ENCODE results near the gene CETN3. TPM values are rescaled to one million over a fixed set of nuclear protein-coding genes. Genes with fewer than 3 reads are reported as not detected.

Gene CETN3
- total RNA-seq, 1 experiment from 2014 or later: 42.8 TPM

DNA sequence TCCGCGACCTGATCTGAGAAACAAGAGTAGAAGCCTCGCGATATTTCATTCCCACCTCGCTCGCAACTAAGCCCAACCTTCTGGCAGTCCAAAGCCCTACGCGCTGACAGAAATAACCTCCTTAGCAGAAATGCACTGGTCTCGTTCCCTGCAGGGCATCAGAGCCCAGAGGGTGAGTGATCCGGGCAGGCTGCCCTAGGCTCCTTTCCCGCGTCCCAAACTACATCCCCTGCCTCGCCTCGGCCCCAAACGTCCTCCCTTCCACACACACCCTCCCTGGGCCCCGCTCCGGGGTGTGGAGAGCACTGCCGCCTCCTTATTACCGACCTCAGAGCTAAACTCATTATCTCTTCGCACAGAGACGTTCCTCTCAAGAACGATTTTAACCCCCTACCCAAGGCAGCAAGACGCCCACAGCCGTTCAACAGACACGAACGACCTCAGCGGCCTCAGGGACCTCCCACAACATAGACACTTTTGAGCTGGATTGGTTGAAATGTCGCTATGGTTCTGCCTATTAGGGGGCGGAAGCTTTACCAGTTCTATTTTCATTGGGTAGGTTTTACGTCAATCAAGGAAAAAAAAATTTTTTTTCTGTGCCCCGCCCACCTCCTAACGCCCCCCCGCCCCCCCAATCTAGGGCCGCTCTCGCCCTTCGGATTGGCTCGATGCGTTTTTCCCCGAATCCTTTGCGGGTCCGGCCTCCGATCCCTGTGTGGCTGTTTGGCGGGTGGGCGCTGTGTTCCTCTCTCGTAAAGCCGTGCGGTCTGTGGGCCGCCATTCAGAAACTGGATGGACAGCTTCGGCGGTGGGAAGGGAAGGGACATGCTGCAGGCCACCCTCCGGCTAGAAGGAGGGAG, at the start of gene CETN3 (continued):
- no peak for TF ChIP-seq EZH2phosphoT487 (IDR thresholded peaks at IDR 0.05; ENCODE audit: borderline replicate concordance)
- no peak for TF ChIP-seq EZH2 (IDR thresholded peaks at IDR 0.05)
- TF ChIP-seq, protein P1, sequence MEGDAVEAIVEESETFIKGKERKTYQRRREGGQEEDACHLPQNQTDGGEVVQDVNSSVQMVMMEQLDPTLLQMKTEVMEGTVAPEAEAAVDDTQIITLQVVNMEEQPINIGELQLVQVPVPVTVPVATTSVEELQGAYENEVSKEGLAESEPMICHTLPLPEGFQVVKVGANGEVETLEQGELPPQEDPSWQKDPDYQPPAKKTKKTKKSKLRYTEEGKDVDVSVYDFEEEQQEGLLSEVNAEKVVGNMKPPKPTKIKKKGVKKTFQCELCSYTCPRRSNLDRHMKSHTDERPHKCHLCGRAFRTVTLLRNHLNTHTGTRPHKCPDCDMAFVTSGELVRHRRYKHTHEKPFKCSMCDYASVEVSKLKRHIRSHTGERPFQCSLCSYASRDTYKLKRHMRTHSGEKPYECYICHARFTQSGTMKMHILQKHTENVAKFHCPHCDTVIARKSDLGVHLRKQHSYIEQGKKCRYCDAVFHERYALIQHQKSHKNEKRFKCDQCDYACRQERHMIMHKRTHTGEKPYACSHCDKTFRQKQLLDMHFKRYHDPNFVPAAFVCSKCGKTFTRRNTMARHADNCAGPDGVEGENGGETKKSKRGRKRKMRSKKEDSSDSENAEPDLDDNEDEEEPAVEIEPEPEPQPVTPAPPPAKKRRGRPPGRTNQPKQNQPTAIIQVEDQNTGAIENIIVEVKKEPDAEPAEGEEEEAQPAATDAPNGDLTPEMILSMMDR (IDR thresholded peaks at IDR 0.05 in 2 of 3, conservative IDR thresholded peaks at IDR 0.05 in 1 of 3; ENCODE audit: borderline replicate concordance in 1 of 3, insufficient read depth in 1 of 3, low read depth in 2 of 3, low read length in 2 of 3): no peak

DNA sequence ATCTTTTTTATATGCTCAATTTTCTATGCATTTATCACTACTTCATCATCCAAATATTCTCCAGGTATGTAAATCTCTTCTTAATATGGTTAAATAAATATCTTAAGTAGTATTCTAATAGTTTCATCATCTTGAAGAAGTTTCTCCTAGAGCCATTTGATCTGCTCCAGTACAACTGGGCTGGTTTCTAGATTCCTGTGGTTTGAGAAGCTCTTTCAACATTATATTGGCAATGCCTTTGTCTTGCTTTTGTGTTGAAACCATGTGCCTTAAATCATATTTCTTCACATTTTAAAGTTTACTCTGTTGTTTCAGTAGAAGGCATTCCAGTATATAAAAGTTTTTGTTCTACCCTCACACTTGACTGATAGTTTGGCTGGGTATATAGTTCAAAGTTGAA, 37.4 kb upstream of the CETN3 start:
- TF ChIP-seq, protein P2, sequence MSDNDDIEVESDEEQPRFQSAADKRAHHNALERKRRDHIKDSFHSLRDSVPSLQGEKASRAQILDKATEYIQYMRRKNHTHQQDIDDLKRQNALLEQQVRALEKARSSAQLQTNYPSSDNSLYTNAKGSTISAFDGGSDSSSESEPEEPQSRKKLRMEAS (IDR thresholded peaks at IDR 0.05): no peak
- TF ChIP-seq SRF (IDR thresholded peaks at IDR 0.05; ENCODE audit: low read depth) (no peak), ELF1 (IDR thresholded peaks at IDR 0.05; ENCODE audit: borderline replicate concordance, low read depth) (no peak), SP1 (IDR thresholded peaks at IDR 0.05; ENCODE audit: low read depth) (no peak), RAD21 (IDR thresholded peaks at IDR 0.05; ENCODE audit: low read depth) (no peak), JUND (IDR thresholded peaks at IDR 0.05) (no peak), POLR2AphosphoS5 (IDR thresholded peaks at IDR 0.05; ENCODE audit: low read depth, low read length) (no peak), SIN3A (IDR thresholded peaks at IDR 0.05; ENCODE audit: low read depth) (no peak), FOSL1 (IDR thresholded peaks at IDR 0.05; ENCODE audit: low read depth) (no peak)
- TF ChIP-seq, protein P3, sequence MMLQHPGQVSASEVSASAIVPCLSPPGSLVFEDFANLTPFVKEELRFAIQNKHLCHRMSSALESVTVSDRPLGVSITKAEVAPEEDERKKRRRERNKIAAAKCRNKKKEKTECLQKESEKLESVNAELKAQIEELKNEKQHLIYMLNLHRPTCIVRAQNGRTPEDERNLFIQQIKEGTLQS (IDR thresholded peaks at IDR 0.05): no peak
- TF ChIP-seq, protein P4, sequence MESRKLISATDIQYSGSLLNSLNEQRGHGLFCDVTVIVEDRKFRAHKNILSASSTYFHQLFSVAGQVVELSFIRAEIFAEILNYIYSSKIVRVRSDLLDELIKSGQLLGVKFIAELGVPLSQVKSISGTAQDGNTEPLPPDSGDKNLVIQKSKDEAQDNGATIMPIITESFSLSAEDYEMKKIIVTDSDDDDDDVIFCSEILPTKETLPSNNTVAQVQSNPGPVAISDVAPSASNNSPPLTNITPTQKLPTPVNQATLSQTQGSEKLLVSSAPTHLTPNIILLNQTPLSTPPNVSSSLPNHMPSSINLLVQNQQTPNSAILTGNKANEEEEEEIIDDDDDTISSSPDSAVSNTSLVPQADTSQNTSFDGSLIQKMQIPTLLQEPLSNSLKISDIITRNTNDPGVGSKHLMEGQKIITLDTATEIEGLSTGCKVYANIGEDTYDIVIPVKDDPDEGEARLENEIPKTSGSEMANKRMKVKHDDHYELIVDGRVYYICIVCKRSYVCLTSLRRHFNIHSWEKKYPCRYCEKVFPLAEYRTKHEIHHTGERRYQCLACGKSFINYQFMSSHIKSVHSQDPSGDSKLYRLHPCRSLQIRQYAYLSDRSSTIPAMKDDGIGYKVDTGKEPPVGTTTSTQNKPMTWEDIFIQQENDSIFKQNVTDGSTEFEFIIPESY (IDR thresholded peaks at IDR 0.05; ENCODE audit: extremely low read depth, insufficient replicate concordance, low read length): no peak
- ChIA-PET CTCF (no interaction called here), RAD21 (ENCODE audit: low non-redundant PET in 1 of 2, low total read pairs in 2 of 2, uncharacterized antibody in 2 of 2, unreplicated experiment in 2 of 2) (no interaction called here), POLR2A (no interaction called here)
- no peaks in the 10 kb centered on the region for H3K9me2 ChIP-seq (ENCODE audit: insufficient read depth)
- H3K4me1 ChIP-seq (ENCODE audit: control insufficient read depth in 1 of 2, insufficient read depth in 2 of 2, low read length in 2 of 2): no peaks in the 10 kb centered on the region
- H3K79me2 ChIP-seq (ENCODE audit: insufficient read depth, low read length): no peaks in the 10 kb centered on the region
- H3K27ac ChIP-seq (ENCODE audit: low read depth, low read length): no peak overlapping the region
- H3K9me3 ChIP-seq (ENCODE audit: control insufficient read depth in 1 of 2, insufficient read depth in 1 of 2, low read depth in 1 of 2, low read length in 2 of 2): peaks cover 0 to 3% of the 10 kb centered on the region in 2 experiments; a peak in 1 of 4 replicates
- H2AFZ ChIP-seq (ENCODE audit: low read depth, low read length, poor library complexity, severe bottlenecking): no peak overlapping the region
- intact Hi-C loops (cut with micrococcal nuclease): no loop called here
- no peak overlapping the region for H3K9ac ChIP-seq (ENCODE audit: low read length)
- no peak for ATAC-seq
- no peaks in the 10 kb centered on the region for H3K27me3 ChIP-seq (ENCODE audit: insufficient read depth, low read length)
- no peak for DNase-seq (ENCODE audit: low read depth, low spot score)
- no peaks in the 10 kb centered on the region for H4K20me1 ChIP-seq (ENCODE audit: insufficient read depth)
- no peak overlapping the region for H3K4me3 ChIP-seq (replicated peaks in 1 of 2; ENCODE audit: low read depth in 1 of 2, low read length in 2 of 2)
- no TSS peak for BruUV-seq (replicated peaks)
- no peak overlapping the region for H3K4me2 ChIP-seq (ENCODE audit: low read length)
- H3K36me3 ChIP-seq (ENCODE audit: control insufficient read depth in 1 of 2, insufficient read depth in 2 of 2, low read length in 2 of 2): no peaks in the 10 kb centered on the region
